HG02798 (cell line): Measurements from ENCODE around the gene CBLC.

ENCODE experiments used
- ATAC-seq: cut with Tn5 transposase; IDR thresholded peaks from one replicate; pipeline ENCODE4 v1.9.1; 2021; ENCODE audit warnings: mild to moderate bottlenecking; ENCODE audit not compliant: unreplicated experiment, poor library complexity

CBLC gene

DNA sequence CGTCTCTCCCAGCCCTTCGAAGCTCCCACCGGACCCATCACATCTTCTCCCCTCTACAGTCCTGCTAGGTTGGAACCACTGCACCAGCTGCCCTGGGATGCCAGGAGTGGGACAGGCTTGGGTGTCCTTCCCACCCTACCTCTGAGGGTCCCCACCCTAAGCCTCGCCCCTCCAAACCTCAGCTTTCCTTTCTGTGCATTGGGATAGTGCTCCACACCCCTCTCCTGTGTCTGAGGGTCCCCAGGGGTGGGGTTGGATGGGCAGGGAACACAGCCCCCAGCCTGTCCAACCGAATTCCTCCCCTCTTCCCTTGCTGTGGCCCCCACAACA lies 31.1 kb upstream of the CBLC start:
- ATAC-seq, result no peak

DNA sequence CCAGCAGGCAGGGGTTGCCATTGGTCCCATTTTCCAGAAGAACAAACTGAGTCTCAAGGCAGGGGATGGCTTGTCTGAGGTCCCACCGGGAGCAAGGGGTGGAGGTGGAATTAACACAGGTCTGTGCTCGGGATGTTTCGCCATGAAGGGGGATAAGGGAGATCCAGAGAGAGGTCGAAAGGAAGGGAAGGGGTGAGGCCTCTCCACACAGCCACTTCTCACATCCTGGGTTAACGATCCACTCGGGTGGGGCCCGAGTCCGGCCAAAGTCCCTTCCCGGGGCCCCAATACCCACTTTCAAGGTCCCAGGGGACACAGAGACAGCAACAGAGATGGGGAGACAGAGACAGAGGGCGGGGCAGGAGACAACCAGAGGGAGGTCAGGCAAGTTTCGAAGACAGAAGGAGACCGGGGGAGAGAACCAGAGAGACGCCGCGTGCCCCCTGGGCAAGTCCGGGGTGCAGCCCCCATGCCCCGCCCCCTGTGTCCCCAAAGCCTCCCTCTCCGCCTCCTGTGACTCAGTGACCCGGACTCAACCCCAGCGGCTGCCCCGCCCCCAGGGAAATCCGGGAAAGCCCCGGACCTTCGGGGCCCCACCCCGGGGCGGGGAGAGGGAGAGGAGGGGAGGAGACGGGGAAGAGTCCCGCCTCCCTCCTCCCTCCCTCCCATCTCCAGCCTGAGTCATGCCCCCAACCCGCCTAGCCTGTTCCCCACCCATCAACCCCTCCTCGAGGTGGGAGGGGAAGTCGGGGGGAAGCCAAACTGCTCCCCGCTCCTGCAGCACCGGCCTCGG lies 30.5 kb upstream of the CBLC start:
- peak; percentile 52 for ATAC-seq

DNA sequence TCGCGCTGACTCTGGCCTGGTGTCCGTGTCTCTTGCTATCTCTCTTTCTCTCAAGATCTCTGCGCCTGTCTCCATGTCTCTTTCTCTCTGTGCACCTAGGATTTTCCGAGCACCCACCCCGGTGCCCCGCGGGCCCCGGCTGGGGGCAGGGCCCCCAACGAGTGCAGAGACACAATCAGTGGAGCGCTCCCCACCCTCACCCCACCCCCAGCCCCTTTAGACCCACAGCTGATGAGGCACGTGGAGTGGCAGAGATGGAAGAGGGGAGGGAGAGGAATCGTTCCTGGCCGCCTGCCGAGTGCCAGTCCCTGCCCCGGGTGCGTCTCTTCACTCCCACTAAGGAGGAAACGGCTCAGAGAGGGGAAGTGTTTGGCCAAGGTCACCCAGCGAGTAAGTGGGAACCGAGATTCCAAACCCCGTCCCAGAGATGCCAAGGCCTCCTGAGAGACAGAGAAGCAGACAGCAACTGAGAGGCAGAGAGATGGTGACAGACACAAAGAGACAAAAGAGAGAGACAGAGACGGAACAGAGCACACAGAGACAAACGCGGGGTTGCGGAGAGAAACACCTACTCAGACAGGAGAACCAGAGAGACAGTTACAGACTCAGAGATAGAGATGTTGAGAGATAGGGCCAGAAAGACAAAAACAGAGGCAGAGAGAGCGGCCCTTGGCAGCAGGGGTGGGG lies 29.8 kb upstream of the CBLC start:
- peak; percentile 1 for ATAC-seq

GRCh38 chr19:44748426-44749254 lies 29.1 kb upstream of the CBLC start, which contains the start of gene BCL3:
BCL3 (plus strand) TSS chr19:44748708; CDS start chr19:44748791, 83 bp downstream.
- peak; percentile 46 for ATAC-seq

DNA sequence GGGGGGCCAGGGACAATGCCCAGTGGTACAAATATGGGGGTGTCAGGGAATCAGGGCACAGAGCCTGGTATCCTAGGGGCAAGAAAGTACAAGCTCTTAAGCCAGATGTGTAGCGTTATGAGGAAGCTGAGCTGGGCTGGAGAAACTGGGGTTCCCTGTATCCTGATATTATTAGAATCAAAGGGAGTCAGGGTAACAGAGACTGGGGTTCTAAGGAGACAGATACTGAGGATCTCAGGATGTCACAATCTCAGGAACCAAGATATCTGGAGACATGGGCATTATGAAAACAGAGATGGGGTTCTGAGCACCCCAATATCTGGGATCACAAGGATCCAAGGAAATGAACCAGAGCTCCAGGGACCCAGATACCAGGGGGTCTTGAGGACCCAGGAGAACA lies 28.4 kb upstream of the CBLC start:
- no peak for ATAC-seq

DNA sequence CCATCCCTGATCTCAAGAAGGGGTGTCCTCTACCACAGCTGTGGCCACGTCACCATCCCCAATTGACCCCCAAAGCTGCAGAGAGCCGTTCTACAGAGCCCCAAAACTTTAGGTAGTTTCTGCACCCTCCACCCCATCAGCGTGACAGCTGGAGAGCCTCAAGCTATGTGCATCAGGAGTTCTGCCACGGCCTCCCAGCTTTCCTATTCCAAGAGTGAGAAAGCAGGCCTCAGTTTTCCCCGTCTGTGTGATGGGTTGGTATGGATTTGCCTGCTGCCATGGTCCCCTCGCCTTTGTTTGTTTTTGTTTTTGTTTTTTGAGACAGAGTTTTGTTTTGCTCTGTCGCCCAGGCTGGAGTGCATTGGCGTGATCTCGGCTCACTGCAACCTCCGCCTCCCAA lies 27.7 kb upstream of the CBLC start:
- no peak for ATAC-seq

GRCh38 chr19:44752123-44752815 lies 25.4 kb upstream of the CBLC start:
- ATAC-seq, result no peak

DNA sequence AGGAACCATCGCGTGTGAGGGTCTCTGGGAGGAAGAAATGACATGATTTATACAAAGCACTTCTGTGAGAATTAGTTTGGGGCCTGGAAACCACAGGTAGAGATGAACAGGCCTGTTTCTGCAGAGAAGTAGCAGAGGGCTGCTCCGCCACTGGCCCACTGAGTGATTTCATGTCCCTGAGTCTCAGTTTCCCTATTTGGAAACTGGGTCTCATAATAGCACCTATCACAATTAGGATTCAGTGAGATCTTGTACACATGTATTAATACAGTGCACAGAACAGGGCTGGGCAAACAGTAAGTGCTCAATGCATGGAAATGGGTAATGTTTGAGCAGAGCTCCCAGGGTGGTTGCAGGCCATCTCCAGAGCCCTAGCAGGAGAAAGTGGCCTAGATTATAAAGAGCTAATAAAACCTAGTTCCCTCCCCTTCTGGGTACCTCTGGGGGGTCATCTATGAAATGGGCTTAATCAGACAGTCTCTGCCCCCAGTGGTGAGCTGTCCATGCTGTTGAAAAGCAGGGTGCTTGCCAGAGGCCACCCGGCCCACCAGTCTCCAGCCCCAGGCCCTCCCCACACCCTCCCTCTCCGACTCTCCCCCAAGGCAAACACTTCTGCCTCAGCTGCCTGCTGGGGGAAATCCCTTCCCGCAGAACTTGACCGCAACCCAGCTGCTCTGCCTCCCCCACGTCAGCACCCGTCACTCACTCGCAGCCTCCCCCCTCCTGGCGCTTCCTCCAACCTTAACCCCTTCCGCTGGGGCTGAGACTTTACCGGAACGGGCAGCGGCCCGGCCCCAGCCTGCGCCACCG lies 24.7 kb upstream of the CBLC start:
- peak; percentile 80 for ATAC-seq

- no peak for ATAC-seq
Measured at GRCh38 chr19:44753626-44753931, 24.1 kb upstream of the CBLC start.

DNA sequence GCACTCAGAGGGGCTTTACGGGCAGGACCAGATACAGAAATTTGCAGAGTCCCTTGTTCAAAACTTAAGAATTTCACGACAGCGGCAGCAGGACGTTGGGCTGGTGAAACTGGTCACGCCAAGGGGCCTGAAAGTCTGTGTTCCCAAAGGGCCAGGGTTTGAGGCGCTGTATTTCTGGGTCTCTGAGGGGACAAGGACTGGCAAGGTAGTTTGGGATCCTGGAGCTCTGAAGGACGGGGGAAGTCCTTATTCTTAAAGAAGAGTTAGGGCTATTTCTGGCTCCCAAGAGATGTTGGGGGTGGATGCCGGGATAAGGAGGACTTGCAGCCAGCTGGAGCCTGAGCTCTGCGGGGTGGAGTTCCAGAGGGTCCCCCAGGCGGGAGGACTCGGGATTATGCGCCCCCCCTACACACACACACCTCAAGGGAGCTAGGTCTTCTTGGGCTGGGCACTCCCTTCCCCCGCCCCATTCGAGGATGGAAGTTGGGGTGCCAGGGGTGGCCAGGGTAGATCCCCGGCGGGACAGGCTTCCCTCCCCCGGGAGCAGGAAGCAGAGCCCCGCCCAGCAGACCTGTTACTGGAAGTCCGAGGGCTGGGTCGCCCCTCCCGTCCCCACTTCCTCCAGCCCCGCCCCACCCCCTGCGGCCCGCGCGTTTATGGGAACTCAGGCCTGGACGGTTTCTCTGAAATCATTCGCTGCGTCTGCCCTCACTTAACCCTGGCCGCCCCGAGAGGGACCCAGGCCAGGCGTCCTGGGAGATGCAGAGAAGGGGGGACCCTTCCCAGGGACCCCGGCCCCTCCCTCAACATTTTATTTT lies 23.5 kb upstream of the CBLC start:
- ATAC-seq, result peak; percentile 38

GRCh38 chr19:44754750-44755080 lies 23.0 kb upstream of the CBLC start:
- no peak for ATAC-seq

DNA sequence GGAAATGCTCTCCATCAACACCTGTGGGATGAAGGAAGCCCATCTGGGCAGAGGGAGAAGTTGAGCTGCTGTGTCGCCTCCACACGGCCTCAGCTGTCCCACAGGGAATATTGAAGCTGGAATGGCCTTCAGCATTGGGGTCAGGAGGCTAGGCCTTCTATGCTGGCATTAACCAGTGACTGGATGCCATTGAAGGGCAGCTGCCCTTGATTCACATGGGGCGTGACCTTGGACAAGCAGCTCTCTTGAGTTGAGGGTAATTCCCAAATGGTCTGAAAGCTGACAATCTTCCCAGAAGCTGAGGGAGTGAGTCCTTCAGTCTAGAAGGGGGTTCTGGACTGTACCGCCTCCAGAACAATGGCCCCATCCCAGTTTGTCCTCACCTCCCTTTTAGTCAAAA lies 22.5 kb upstream of the CBLC start:
- no peak for ATAC-seq

DNA sequence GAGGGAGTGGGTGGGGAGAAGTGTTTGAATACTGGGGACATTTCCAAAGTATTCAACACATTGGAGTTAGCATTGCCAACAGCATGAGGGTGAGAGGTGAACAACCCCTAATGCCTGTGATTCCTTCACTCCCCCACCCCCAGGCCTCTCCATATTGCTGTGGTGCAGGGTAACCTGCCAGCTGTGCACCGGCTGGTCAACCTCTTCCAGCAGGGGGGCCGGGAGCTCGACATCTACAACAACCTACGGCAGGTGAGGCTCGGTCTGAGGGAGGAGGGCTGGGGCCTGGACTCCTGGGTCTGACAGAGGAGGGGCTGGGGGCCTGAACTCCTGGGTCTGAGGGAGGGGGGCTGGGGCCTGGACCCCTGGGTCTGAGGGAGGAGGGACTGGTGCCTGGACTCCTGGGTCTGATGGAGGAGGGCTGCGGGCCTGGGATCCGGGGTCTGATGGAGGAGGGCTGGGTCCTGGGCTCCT lies 21.6 kb upstream of the CBLC start:
- no peak for ATAC-seq

DNA sequence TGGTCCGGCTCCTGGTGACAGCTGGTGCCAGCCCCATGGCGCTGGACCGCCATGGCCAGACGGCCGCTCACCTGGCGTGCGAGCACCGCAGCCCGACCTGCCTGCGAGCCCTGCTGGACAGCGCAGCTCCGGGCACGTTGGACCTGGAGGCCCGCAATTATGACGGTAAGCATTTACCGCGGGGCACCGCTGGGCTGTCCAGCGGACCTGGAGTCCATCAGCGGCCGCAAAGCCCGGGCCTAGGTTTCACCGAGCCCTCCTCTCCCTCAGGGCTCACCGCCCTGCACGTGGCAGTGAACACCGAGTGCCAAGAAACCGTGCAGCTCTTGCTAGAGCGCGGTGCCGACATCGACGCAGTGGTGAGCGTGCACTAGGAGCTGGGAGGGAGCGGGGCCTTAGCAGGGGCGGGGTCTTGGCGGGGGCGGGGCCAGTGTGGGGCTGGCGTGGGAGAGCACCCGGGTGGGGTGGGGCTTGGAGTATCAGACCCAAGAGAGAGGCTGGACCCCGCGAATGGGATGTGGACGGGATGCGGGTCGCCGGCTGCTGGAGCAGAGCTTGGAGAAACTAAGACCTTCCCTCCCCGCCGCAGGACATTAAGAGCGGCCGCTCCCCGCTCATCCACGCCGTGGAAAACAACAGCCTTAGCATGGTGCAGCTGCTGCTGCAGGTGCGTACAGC lies 20.5 kb upstream of the CBLC start:
- ATAC-seq, result no peak

- ATAC-seq, result no peak
Measured at GRCh38 chr19:44757735-44758505, 19.8 kb upstream of the CBLC start.

DNA sequence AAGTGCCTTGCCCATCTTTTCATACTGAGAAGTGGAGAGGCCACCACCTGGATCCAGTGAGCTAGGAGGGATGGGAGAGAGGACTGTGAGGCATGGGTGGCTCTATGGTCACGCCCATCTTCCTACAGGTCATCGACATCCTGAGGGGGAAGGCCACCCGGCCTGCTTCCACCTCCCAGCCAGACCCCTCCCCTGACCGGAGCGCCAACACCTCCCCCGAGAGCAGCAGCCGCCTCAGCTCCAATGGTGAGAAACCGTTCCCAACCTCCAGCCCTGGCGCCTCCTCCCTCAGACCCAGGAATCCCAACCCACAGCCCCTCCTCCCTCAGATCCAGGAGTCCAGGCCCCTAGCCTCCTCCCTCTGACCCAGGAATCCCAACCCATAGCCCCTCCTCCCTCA lies 19.1 kb upstream of the CBLC start:
- ATAC-seq, result no peak

- ATAC-seq, result no peak
Measured at GRCh38 chr19:44759083-44759804, 18.4 kb upstream of the CBLC start.
